DMS53 (cell line): ENCODE data around the gene STYXL1.

Experiments
- DNase-seq: peaks from one replicate; lab custom pipeline; 2025; lab: John Stamatoyannopoulos, UW

The STYXL1 gene

GRCh38 chr7:75979759-75980429 lies 67.9 kb downstream of the STYXL1 start:
- no peak for DNase-seq

DNA sequence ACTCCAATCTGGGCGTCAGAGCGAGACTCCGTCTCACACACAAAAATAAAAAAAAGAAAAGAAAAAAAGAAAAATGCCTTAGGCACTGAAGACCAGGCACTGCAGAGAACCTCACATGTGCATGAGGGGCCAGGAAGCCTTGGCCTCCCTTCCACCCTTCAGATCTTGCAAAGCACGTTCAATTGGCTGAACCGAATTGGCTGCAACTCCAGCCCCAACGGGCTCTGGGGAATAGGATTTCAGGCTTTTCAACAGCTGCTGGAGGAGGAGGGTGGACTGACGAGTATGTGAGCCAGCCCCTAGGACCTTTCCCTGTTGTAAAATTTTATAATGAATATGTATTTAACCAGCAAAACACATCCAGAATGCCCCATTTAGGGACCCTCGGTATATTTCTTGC lies 70.1 kb downstream of the STYXL1 start:
- no peak for DNase-seq

DNA sequence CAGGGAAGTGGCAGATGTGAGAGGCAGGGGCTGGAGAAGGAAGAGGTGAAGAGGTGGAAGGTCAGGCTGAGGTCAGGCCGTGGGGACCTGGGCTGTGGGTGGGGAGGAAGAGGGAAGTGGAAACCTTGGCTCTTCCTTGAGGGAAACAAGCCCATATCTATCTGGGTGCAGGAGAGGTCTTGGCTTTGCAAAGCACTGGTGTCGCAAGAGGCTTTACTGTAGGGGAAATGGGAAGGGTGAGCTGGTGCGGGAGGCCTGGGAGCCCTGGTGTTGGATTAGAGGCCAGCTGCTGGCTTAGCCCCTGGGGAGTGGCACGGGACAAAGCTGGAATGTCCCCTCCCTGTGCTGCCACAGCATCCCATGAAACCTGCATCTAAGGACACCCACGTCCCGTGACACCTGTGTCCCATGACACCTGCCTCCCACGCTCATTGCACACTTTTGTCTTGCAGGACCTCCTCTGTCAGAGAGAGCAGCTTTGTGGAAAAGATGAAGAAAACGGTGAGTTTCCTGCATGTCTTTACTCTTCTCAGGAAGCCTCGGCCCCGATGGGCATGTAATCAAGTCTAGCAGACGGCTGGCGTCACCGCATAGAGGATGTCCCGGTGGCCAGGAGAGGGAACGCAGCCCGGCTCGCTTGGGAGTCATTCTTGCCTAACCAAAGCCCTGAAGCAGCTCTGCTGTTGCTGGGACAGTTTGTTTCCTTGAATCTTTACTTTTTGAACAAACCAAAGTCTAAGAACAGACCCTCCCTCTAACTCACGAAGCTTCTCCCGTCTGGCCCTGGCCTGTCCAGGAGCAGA lies 75.6 kb downstream of the STYXL1 start:
- DNase-seq = peak; percentile 55

DNA sequence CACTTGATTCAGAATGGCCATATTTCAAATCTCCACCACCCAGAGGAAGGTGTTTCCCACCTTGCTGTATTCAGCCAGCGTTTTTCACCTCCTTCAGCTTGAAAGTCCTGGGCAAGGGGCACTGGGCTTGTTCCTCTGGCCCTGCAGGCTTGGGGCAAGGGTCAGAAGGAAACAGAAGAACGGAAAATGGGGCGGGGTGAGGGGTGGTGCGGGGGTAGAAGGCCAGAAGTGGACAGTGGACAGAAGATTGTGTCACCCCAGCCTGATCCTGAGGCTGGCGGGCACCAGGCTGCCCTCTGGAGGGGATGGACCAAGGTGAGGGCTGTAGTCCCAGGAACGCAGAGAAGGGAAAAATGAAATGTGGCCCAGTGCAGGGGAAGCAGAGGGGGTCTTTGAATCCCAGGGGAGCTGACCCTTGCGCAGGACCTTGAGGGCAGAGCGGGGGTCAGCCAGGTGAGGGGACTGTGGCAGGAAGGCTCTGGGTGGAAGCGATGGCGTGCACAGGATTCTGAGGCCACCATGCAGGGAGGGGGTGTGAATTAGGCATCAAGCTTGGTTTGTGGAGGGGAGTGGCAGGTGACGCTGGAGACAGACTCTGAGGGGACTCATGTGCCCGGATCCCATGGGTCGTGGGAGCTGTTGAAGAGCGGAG lies 76.4 kb downstream of the STYXL1 start:
- no peak for DNase-seq

DNA sequence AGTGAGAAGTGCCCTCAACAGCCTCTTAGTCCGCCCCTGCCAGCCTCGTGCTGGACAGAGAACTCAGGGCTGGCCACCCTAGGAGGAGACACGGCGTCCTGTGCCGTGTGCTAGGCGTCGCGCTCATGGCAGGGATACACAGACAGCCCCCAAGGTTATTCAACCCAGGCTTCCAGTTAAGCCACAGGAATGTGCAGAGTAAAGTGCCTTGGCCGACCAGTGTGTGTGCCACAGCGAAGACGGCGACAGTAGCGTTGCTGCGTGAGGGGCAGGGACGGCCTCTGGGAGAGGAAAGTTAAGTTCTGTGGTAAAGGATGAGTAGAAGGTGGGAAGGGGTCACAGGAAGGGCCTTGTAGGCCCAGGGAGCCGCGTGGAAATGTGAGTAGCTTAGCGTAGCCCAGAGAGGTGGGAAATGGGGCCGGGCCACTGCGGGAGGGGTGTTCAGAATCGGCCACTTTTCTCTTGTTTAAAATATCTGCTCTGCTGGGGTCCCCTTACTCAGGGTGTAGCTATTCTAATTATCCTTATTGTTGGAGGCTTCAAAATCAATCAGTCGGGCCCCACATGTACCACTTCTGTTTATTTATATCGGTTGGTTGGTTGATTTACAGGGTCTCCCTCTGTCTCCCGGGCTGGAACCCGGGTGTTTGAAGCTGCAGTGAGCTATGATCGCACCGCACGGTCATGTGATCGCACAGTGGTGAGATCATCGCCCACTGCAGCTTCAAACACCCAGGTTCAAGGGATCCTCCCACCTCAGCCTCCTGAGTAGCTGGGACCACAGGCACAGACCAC lies 77.9 kb downstream of the STYXL1 start:
- DNase-seq = no peak

DNA sequence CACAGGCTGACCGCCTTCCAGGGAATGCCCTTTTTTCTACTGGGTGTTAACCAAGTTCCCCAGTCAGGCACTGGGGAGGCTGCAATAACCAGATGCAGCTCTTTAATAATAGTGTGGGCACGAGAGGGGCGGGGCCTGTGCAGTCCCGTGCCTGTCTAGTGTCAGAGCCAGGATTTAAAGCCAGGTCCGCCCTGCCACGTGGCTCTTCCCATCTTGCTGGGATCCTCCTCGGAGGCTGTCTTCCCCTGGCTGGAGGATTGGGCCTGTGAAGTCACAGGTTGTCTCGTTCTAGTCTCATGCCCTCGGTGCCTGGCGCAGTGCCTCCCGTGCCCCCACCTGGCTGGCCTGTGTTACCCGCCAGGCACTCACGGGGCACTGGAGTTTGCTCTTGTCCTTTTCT lies 78.6 kb downstream of the STYXL1 start:
- no peak for DNase-seq

GRCh38 chr7:75968561-75969001 lies 79.2 kb downstream of the STYXL1 start:
- no peak for DNase-seq

DNA sequence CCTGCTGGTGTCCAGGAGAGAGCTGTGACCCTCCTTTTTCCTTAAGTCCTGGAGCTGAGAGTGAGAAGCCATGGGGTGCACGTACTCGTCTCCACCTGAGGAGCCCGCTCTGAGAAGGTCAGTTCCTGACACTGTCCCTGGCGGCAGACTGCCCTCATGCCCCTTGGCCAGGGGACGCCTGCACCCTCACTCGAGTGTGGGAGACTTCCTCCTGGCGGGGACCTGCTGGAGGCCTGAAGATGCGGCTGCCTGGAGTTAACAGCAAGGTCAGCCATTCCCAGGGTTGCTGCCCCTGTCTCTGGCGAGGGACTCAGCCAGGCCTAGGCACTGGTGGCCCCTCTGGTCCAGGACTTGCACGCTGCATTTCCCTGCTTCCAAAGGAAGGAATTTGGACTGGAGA lies 79.8 kb downstream of the STYXL1 start:
- DNase-seq = no peak

- DNase-seq = no peak
Observed at GRCh38 chr7:75967487-75967997, 80.3 kb downstream of the STYXL1 start.

DNA sequence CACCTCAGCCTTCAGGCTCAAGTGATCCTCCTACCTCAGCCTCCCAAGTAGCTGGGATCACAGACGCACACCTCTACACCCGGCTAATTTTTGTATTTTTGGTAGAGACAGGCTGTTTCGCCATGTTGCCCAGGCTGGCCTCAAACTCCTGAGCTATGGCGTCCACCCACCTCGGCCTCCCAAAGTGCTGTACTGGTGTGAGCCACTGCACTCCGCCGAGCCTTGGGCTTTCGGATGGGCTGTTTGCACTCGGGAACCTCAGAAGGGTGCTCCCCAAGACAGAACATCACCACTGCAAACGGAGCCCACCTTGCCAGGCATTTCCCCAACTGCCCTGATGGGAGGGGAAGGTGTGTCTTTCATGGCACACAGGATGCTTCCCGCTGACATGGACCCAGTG lies 80.7 kb downstream of the STYXL1 start:
- no peak for DNase-seq

DNA sequence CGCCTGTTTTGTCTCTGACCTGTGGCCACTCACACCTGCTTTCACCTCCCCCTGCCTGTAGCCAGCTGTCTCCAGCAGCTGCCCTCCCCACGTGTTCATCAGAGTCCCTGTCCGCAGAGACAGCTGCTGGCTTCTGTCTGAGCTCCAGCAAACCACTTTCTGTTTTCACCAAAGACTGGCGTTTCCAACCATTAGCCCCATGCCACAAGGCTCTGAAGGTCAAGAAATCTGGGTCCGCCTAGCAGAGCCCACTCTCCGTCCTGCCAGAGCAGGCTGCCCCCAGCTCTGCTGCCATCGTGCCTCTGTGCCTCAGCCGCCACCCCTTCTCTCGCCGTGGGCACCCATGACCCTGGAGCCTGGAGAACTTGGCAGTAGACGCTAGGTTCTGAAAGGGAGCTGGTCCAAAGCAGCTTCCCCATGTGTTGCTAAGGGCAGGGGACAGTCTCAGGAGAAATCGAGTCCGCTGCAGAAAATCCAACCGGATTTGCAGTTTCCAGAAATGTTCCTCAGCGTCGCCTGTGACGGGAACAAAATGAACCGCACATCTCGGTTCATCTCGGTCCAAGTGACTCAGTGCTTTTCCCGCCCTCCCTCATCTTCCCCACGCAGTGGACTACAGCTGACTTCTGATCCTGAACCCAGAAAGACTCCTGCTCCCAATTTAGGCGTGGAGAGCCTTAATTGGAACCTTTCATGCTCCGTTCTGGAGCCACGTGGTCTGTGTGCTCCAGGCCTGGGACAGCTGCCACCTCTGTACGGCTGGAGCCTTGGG lies 81.4 kb downstream of the STYXL1 start:
- peak; percentile 97 for DNase-seq

DNA sequence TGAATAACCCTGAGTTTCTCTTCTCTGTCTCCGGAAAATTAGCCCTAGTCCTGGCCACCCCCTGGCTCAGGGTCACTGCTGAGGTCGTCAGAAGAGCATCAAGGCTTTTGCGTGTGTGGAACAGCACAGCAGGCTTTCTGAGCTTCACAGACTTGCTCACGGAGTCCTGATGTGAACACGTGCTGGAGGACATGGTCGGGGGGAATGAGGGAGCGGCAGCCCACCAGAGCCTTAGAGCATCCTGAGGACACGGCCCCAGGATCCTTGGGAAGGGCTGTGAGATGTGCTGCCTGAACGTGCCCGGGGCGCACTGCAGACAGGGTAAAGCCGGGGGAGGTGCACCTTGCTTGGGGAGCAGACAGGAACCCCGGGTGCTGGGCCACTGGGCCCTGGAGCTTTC lies 82.2 kb downstream of the STYXL1 start:
- peak; percentile 64 for DNase-seq

DNA sequence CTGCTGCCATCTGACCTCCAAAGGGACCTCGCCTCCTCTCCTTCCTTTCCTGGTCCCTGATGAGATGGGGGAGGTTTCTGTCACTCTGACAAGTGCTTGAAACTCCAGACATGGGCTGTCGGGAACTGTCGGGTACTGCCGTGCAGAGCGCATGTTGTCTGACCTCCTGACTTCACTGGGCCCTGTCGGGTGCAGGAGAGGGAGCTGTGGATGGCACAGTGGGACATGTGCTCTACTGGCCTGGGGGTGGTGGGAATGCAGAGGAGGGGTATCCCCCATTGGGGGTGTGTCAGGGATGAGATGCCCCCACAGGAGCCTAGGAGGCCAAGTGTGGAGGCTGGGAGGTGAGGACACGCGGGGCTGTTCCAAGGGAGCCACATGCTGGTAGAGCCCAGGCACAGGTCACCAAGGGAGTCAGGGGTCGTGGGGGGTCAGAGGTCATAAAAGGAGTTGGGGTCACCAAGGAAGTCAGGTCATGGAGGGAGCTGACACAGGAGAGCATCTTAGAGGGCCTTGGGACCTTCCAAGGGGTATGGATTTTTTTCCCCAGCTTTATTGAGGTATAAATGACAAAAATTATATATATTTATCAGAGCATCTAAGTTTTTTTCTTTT lies 84.3 kb downstream of the STYXL1 start:
- DNase-seq = no peak

DNA sequence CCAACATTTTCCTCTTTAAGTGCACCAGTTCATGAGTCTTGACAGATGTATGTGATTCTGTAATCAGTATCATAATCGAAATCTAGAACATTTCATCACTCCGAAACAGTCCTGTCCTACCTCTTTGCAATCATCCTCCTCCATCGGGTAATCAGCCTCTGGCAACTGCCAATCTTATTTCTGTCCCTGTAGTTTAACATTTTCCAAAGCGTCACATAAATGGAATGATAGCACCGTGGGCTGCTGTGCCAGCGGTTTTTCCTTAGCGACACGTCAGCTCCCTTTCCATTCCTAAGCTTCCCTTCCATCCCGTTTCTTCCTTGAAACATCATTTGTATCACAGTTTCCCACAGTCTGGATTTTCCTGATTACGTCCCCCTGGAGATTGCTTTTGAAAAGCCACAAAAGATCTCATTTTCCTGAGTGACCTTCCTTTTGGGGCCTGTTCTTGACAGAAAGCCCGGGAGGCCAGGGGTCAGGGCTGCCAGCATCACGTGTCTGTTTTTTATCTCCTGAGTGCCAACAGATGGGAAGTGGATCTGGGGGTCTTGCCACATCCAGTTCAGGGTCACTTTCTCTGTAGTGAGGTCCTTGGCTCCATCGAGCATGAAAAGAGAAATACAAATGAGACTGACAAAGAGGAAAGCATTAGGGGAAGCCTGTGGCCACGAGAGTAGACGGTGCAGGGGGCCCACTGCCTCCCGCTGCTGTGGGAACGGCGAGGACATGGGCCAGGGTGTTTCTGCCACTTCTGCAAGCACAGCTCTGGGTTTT lies 85.0 kb downstream of the STYXL1 start:
- DNase-seq = no peak

- no peak for DNase-seq
Observed at GRCh38 chr7:75961218-75961617, 86.6 kb downstream of the STYXL1 start.

GRCh38 chr7:75960372-75960771 lies 87.4 kb downstream of the STYXL1 start:
- DNase-seq = no peak

DNA sequence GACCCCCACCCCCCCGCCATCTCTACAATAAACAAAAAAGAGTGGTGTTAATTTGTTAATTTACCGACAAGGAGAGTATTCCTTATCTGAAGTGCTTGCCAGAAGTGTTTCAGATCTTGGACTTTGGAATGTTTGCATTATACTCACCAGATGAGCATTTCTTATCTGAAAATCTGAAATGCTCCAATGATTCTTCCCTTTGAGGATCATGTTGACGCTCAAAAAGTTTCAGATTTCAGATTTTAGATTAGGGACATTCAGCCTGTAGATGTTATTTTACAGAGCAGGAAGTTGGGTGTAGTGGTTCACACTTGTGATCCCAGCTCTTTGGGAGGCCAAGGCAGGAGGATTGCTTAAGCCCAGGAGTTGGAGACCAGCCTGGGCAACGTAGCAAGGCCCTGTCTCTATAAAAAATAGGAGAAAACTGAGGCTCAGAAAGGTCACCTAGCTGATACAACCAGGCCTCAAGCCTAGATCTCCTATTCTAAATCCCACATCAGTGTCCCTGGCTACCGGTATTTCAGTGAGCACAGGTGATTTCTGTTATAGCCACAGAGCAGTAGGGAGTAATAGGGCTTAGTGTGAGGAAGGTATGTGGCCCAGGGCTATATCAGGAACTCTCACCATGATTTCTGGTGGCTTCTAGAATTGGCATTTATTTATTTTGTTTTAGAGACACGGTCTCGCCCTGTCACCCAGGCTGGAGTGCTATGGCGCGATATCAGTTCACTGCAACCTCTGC lies 88.8 kb downstream of the STYXL1 start:
- no peak for DNase-seq

- no peak for DNase-seq
Observed at GRCh38 chr7:75957021-75957736, 90.6 kb downstream of the STYXL1 start.
